H1 (cell line): Measurements from ENCODE around the gene AGR3. TPM values are rescaled to one million over a fixed set of nuclear protein-coding genes. Genes with fewer than 3 reads are reported as not detected.

Source experiments
- CTCF ChIA-PET: fragments of 300-600 bp; sonication (Branson Sonifier 250); formaldehyde crosslinking; loops from one replicate; lab custom pipeline; 2021; ENCODE audit not compliant: partially characterized antibody; lab: Charles Lee
- POLR2A ChIA-PET: fragments of 300-600 bp; sonication (Branson Sonifier 250); formaldehyde crosslinking; loops from one replicate; lab custom pipeline; 2021; ENCODE audit warnings: inconsistent platforms; ENCODE audit not compliant: partially characterized antibody; lab: Charles Lee
- DNase-seq, 2 experiments: peaks; one replicate each; pipeline versions ENCODE4 v3.0.0 to v3.0.0-alpha.2; 2010 to 2022; ENCODE audit warnings: low spot score in 2 of 2, low read depth in 1 of 2, mixed read lengths in 1 of 2
- FAIRE-seq: peaks from 2 replicates; lab custom pipeline; 2011; peaks lifted over from hg19 to GRCh38; lab: Jason Lieb, UNC
- H2AFZ ChIP-seq: 2 replicates; pipeline ENCODE4 v1.8.1; 2012; ENCODE audit warnings: low read length, inconsistent platforms
- H2AK5ac ChIP-seq: 2 replicates; pipeline ENCODE4 v1.6.1; 2013; ENCODE audit warnings: low read depth, low read length
- H2BK120ac ChIP-seq: replicated peaks from 2 replicates; pipeline ENCODE3; 2013; ENCODE audit warnings: low read depth, low read length, inconsistent platforms
- H2BK12ac ChIP-seq: 2 replicates; pipeline ENCODE4 v1.6.1; 2013; ENCODE audit warnings: low read depth, low read length
- H2BK15ac ChIP-seq: 2 replicates; pipeline ENCODE4 v1.6.1; 2013; ENCODE audit warnings: low read length
- H2BK20ac ChIP-seq: 2 replicates; pipeline ENCODE4 v1.6.1; 2013; ENCODE audit warnings: low read length
- H2BK5ac ChIP-seq: 2 replicates; pipeline ENCODE4 v1.6.1; 2013; ENCODE audit warnings: low read depth, low read length
- H3K14ac ChIP-seq: 2 replicates; pipeline ENCODE4 v1.6.1; 2013; ENCODE audit warnings: inconsistent platforms; ENCODE audit not compliant: insufficient read length
- H3K18ac ChIP-seq: 2 replicates; pipeline ENCODE4 v1.6.1; 2013; ENCODE audit warnings: low read length; ENCODE audit errors: extremely low read depth
- H3K23ac ChIP-seq: 2 replicates; pipeline ENCODE4 v1.6.1; 2013; ENCODE audit warnings: inconsistent platforms; ENCODE audit not compliant: insufficient read length
- H3K23me2 ChIP-seq: 2 replicates; pipeline ENCODE4 v1.6.1; 2013; ENCODE audit warnings: low read depth, low read length
- H3K27ac ChIP-seq: 2 replicates; pipeline ENCODE4 v1.6.1; 2011; ENCODE audit warnings: low read depth, low read length, inconsistent platforms
- H3K27me3 ChIP-seq, 4 experiments: replicated peaks in 1 of 4; 1 replicate in 1 of 4; 2 replicates in 3 of 4; pipeline versions ENCODE4 v1.6.1 to v1.8.1; 2011 to 2013; ENCODE audit warnings: low read length in 3 of 4, mild to moderate bottlenecking in 3 of 4, inconsistent platforms in 2 of 4, mixed read lengths in 2 of 4, moderate library complexity in 1 of 4; ENCODE audit not compliant: control insufficient read depth in 3 of 4, insufficient read depth in 3 of 4; ENCODE audit errors: extremely low read depth in 1 of 4
- H3K36me3 ChIP-seq, 4 experiments: 2 replicates each; pipeline versions ENCODE4 v1.6.1 to v1.8.1; 2011 to 2013; ENCODE audit warnings: mild to moderate bottlenecking in 4 of 4, low read length in 3 of 4, moderate library complexity in 2 of 4, control low read depth in 1 of 4, inconsistent platforms in 1 of 4; ENCODE audit not compliant: insufficient read depth in 4 of 4, control insufficient read depth in 2 of 4
- H3K4ac ChIP-seq: replicated peaks from 2 replicates; pipeline ENCODE3; 2013; ENCODE audit warnings: low read length, low read depth, mixed read lengths, inconsistent platforms; ENCODE audit not compliant: insufficient read length
- H3K4me1 ChIP-seq, 4 experiments: replicated peaks in 1 of 4; 1 replicate in 1 of 4; 2 replicates in 3 of 4; pipeline versions ENCODE4 v1.6.1 to v1.8.1; 2011 to 2013; ENCODE audit warnings: low read length in 3 of 4, inconsistent platforms in 2 of 4, mixed read lengths in 1 of 4; ENCODE audit not compliant: insufficient read depth in 4 of 4, control insufficient read depth in 3 of 4
- H3K4me2 ChIP-seq, 2 experiments: 2 replicates each; pipeline versions ENCODE4 v1.6.1 to v1.8.1; 2011 to 2013; ENCODE audit warnings: low read depth in 2 of 2, low read length in 2 of 2, control low read depth in 1 of 2, inconsistent platforms in 1 of 2, mild to moderate bottlenecking in 1 of 2; ENCODE audit not compliant: insufficient read depth in 1 of 2
- H3K4me3 ChIP-seq, 4 experiments: fragments of 200-600, 300-600 bp in 1 of 4; sonication (generic), shearing (Covaris generic), sonication (Bioruptor Twin) in 1 of 4; 2 replicates each; pipeline versions ENCODE4 v1.5.1 to v1.8.1; 2011 to 2016; ENCODE audit warnings: low read length in 4 of 4, low read depth in 3 of 4, control low read depth in 2 of 4, inconsistent platforms in 2 of 4, mild to moderate bottlenecking in 2 of 4, mixed read lengths in 1 of 4, moderate library complexity in 1 of 4; ENCODE audit not compliant: insufficient read depth in 2 of 4; ENCODE audit errors: extremely low read depth in 1 of 4
- H3K56ac ChIP-seq: replicated peaks from 2 replicates; pipeline ENCODE3; 2013; ENCODE audit warnings: low read depth, mild to moderate bottlenecking, mixed read lengths, low read length, inconsistent platforms; ENCODE audit not compliant: insufficient read length
- H3K79me1 ChIP-seq: 2 replicates; pipeline ENCODE4 v1.6.1; 2013; ENCODE audit warnings: low read depth, low read length, control low read depth
- H3K79me2 ChIP-seq, 2 experiments: 2 replicates each; pipeline versions ENCODE4 v1.6.1 to v1.8.1; 2012 to 2013; ENCODE audit warnings: low read length in 2 of 2, mild to moderate bottlenecking in 2 of 2, inconsistent platforms in 1 of 2; ENCODE audit not compliant: insufficient read depth in 2 of 2, control insufficient read depth in 1 of 2
- H3K9ac ChIP-seq, 4 experiments: replicated peaks in 1 of 4; 1 replicate in 1 of 4; 2 replicates in 3 of 4; pipeline versions ENCODE4 v1.6.1 to v1.8.1; 2011 to 2013; ENCODE audit warnings: low read depth in 3 of 4, low read length in 3 of 4, control low read depth in 2 of 4, mild to moderate bottlenecking in 2 of 4, moderate library complexity in 2 of 4, inconsistent platforms in 1 of 4; ENCODE audit errors: extremely low read depth in 1 of 4
- H3K9me3 ChIP-seq, 2 experiments: 2 replicates each; pipeline versions ENCODE4 v1.6.1 to v1.8.1; 2012 to 2013; ENCODE audit warnings: mild to moderate bottlenecking in 2 of 2, moderate library complexity in 2 of 2, control low read depth in 1 of 2, inconsistent platforms in 1 of 2, low read depth in 1 of 2, low read length in 1 of 2, mixed read lengths in 1 of 2; ENCODE audit not compliant: insufficient read depth in 2 of 2
- H4K20me1 ChIP-seq, 2 experiments: replicated peaks in 1 of 2; 2 replicates each; pipeline versions ENCODE3 to v1.8.1; 2011 to 2013; ENCODE audit warnings: inconsistent platforms in 2 of 2, low read length in 2 of 2, mild to moderate bottlenecking in 1 of 2; ENCODE audit not compliant: insufficient read depth in 2 of 2, control insufficient read depth in 1 of 2
- H4K5ac ChIP-seq: 2 replicates; pipeline ENCODE4 v1.6.1; 2013; ENCODE audit warnings: low read length, low read depth, mixed read lengths, inconsistent platforms; ENCODE audit not compliant: insufficient read length
- H4K8ac ChIP-seq: 2 replicates; pipeline ENCODE4 v1.8.0; 2013; ENCODE audit warnings: mild to moderate bottlenecking, moderate library complexity, low read length, inconsistent platforms; ENCODE audit not compliant: insufficient read depth; ENCODE audit errors: extremely low read depth
- H4K91ac ChIP-seq: replicated peaks from 2 replicates; pipeline ENCODE3; 2013; ENCODE audit warnings: low read length, mixed read lengths, inconsistent platforms; ENCODE audit not compliant: insufficient read length
- BACH1 ChIP-seq: IDR thresholded peaks from 2 replicates; pipeline ENCODE4 v1.6.1; 2012; ENCODE audit warnings: low read length, improper control_type of control experiment
- ZNF274 ChIP-seq: IDR thresholded peaks from 2 replicates; pipeline ENCODE4 v1.7.0; 2012; ENCODE audit warnings: low read length, borderline replicate concordance; ENCODE audit errors: extremely low read depth
- WGBS, 2 experiments: shearing (Covaris generic) in 1 of 2; methylation state at CpG; one replicate each; pipeline versions ENCODE4 v1.1.6 to v1.1.7; 2013 to 2015; ENCODE audit warnings: low lambda C conversion rate in 2 of 2, mixed read lengths in 2 of 2, inconsistent platforms in 1 of 2, low coverage in 1 of 2, missing lambda C conversion rate in 1 of 2; ENCODE audit not compliant: insufficient replicate concordance in 2 of 2, insufficient coverage in 1 of 2, insufficient read length in 1 of 2; ENCODE audit errors: extremely low coverage in 1 of 2, missing lambda C conversion rate in 1 of 2; 5-methylcytosine and 5-hydroxymethylcytosine counted together
- polyA plus RNA-seq, 7 experiments: library from polyadenylated mRNA; depleted of rRNA in 3 of 7; stranded (reverse) in 5 of 7; unstranded in 2 of 7; fragments of >200 nt in 5 of 7; fragments of 200-250 nt in 2 of 7; gene quantifications; 1 replicate in 5 of 7; 2 replicates in 1 of 7; 4 replicates in 1 of 7; pipeline versions ENCODE4 v1.2.1 to v1.2.3, GENCODE V29; 2011 to 2013; ENCODE audit warnings: missing spikeins in 2 of 7, mixed read lengths in 2 of 7
- total RNA-seq: library from RNA; stranded (reverse); fragmentation: NEBNext Ultra II Directional; extraction: Animal tissue kit (Norgen Biotek cat#: 25700); gene quantifications from 2 replicates; pipeline ENCODE4 v1.2.1, GENCODE V29; 2021

AGR3 gene
- total and polyA plus RNA-seq, 2 of the 8 experiments (the other 6 are each of a cell fraction or from before 2014, with no cell fraction given) = not detected

DNA sequence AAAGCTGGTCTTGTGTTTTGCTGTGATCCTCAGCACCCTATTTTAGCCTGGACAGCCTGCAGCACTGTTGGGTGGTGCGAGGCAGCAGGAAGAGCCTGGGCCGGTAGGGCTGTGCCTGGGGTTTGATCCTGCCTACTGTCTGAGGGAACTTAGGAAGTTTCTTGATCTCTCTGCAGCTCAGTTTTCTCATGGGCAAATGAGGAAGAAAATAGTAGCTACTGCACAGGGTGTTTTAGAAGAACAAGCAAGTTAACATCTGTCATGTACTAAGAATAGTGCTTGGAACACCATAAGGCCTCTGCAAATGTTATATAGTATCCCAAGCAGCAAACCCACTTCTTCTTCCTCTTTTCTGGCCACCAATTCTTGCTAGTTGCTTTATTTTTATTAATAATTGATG is 65.0 kb downstream of the AGR3 start:
- Histone ChIP-seq H4K91ac (no peak overlapping the region), H3K9me3 (no peaks in the 10 kb centered on the region), H3K4ac (no peak overlapping the region), H2BK5ac (no peak overlapping the region), H2BK20ac (no peak overlapping the region), H4K8ac (no peak overlapping the region), H3K18ac (no peak overlapping the region), H3K14ac (no peak overlapping the region), H3K56ac (no peak overlapping the region), H4K5ac (no peak overlapping the region), H3K79me1 (no peaks in the 10 kb centered on the region), H3K27ac (no peak overlapping the region), H2BK12ac (no peak overlapping the region), H2BK15ac (no peak overlapping the region), H3K23ac (no peak overlapping the region), H2AK5ac (no peak overlapping the region), H3K36me3 (no peaks in the 10 kb centered on the region), H3K4me3 (no peak overlapping the region), H2AFZ (no peak overlapping the region), H3K4me1 (no peaks in the 10 kb centered on the region), H2BK120ac (no peak overlapping the region), H3K79me2 (no peaks in the 10 kb centered on the region), H3K4me2 (no peak overlapping the region), H3K27me3 (no peaks in the 10 kb centered on the region), H3K23me2 (no peaks in the 10 kb centered on the region), H3K9ac (no peak overlapping the region), H4K20me1 (no peaks in the 10 kb centered on the region)
- TF ChIP-seq ZNF274 (no peak), BACH1 (no peak)
- ChIA-PET POLR2A (no interaction called here), CTCF (interaction anchor here (1.9 kb wide), 1 partner anchor 16 kb away, joined by 9 read pairs; no protein-coding TSS in a partner anchor)
- DNase-seq (no peak), FAIRE-seq (no peak)
- 78% methylated on average over 2 of the region's 2 CpGs; no CpG with 5 or more reads in 1 of the 2 experiments for WGBS, 2 experiments
